HG02970 (cell line): ENCODE measurements around the gene PPM1H.
"Not testable (repeated sequence)": the region's sequence is repeated elsewhere in the genome, so short reads cannot be mapped to it uniquely, and the experiment has no call there.

Source experiments
- ATAC-seq: cut with Tn5 transposase; IDR thresholded peaks from one replicate; pipeline ENCODE4 v1.9.1; 2021; ENCODE audit warnings: mild to moderate bottlenecking, moderate library complexity, moderate number of reproducible peaks; ENCODE audit not compliant: unreplicated experiment, low FRiP score

The PPM1H gene

GRCh38 chr12:62776575-62776974 is 158.4 kb downstream of the PPM1H start:
- ATAC-seq: no peak

- ATAC-seq: no peak
Measured at GRCh38 chr12:62774794-62775193, 160.2 kb downstream of the PPM1H start.

DNA sequence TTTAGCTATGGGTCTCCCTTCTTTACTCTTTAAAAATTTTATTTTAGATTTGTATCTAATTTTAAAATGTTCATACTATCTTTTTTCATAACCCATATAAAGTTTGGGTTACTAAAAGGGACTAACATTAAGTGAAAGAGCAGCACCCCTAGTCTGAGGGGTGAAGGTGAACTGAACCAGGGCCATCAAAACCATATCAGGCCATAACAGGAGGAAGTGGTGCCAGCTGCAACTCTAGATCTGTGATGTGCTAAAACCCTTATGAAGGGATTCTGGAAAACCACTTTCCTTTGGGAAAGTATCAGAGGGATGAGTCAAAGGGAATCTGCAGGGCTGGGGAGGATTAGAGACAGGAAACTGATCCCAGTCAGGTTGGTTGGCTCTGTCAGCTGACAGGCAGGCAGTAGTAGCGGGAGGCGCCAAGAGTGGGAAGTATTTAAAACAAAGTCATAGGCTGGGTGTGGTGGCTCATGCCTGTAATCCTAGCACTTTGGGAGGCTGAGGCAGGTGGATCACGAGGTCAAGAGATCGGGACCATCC is 162.5 kb downstream of the PPM1H start:
- no peak for ATAC-seq

DNA sequence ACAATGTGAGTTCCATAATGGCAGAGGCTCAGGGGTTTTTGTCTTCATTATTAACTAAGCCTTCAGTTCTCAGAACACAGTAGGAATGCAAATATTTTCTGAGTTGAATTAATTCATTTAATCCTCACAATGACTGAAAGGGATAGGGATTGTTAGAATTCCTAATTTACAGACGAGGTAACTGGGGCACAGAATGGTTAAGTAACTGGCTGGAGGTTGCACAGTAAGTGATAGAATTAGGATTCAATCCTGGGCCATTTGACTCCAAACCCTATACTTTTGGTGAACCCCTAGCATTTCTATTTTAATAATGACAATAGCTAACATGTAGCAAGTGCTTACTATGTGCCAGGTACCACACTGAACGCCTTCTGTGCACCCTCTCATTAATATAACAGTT is 163.1 kb downstream of the PPM1H start:
- ATAC-seq: no peak

GRCh38 chr12:62770381-62770780 is 164.6 kb downstream of the PPM1H start:
- ATAC-seq: no peak

GRCh38 chr12:62769076-62769619 is 165.8 kb downstream of the PPM1H start:
- no peak for ATAC-seq

DNA sequence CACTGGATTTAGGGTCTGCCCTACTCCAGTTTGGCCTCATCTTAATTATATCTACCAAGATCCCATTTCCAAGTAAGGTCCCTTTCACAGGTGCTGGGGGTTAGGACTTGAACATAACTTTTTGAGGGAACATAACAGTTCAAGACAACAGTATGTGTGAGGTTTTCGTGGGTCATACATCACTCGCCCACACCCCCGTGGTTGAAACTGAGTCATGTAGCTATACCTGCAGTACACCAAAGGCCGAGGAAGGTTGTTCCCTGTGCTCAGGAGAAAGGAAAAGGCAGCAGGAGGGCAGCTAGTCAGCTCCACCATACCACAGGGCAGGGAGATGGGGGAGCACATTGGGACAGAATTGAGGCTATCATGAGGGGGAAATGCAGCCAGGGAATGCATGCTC is 167.0 kb downstream of the PPM1H start:
- ATAC-seq: no peak

- ATAC-seq: no peak
Measured at GRCh38 chr12:62767496-62767895, 167.5 kb downstream of the PPM1H start.

GRCh38 chr12:62766496-62766895 is 168.5 kb downstream of the PPM1H start:
- no peak for ATAC-seq

DNA sequence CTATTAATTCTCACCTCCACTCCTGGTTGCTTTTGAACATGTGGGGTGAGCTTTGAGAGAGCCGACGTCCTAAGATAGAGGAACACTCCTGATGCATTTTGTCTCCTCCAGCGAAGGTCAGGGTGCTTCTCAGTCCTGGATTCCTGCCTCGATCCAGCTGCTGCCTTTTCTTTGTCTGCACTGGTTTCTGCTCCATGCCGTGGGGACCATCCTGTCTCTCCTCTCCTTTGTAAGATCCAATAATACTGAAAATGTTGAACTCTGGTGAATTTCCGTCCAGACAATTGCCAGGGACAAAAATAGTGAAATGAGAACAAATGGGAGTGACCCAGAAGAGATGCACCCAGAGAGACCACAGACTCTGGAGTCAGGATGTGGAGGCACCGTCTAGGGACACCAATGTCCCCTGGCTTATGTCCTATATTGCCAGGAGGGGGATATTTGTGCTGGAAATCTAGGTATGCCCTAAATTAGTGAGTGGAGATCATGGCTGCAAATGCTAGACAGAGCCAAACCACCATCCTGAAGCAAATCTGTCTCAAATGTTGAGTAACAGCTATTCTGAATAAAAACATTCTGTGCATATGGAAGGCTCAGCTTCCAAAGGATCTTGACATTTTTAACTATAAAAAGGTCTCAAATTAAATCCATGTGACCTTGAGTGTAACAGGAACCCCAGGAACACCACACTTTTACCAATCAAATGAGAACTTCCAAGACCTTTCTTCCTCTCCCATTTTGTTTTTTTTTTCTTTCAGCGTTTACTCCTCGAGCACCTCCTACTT is 170.9 kb downstream of the PPM1H start:
- no peak for ATAC-seq

DNA sequence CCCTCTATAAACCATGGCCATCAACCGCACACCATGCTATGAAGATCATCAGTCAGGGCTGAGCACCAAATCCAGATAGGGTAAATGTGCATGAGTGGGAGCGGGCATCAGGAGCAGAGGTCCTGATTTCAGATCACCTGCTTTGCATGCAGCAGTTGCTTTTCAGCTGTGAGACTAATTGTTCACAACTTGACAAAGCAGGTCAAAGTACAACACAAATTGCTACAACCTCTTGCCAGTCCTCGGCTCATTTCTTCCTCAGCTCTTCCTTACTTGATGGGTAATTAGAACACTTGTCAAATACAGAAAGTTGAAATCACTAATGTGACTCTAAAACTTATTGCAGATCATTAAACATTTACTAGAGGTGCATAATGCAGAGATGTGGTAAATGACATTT is 171.6 kb downstream of the PPM1H start:
- ATAC-seq: no peak

- ATAC-seq: no peak
Measured at GRCh38 chr12:62762645-62763044, 172.3 kb downstream of the PPM1H start.

GRCh38 chr12:62761658-62762057 is 173.3 kb downstream of the PPM1H start:
- ATAC-seq: no peak

DNA sequence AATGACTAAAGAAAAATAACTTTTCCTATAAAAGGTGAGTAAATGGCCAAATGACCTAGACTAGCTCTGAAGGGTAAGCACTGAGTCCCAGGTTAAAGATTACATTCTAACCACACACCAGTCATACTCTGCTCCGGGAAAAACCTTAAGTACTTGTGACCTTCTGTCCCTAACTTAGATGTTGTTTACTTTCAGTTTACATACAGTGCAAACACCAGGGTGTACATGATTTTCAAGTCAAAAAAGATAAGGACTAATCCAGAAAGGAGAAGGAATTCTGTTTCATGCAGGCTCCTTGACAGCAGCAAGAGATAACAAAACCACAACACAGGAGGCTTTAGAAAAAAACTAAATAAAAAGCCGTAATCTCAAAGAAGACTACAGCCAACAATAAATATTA is 174.2 kb downstream of the PPM1H start:
- peak; percentile 86 for ATAC-seq

DNA sequence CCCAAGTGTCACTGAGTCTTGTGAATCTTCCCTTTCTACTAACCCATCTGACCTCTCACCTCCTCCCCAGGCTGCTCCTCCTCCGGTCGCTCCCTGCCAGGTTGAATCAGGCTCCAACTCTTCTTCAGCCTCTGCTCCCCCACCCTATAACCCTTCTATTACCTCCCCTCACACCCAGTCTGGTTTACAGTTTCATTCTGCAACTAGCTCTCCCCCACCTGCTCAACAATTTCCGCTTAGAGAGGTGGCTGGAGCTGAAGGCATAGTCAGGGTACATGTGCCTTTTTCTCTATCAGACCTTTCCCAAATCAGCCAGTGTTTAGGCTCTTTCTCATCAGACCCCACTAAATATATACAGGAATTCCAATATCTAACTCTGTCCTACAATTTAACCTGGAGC is 174.6 kb downstream of the PPM1H start:
- not testable (repeated sequence) for ATAC-seq

DNA sequence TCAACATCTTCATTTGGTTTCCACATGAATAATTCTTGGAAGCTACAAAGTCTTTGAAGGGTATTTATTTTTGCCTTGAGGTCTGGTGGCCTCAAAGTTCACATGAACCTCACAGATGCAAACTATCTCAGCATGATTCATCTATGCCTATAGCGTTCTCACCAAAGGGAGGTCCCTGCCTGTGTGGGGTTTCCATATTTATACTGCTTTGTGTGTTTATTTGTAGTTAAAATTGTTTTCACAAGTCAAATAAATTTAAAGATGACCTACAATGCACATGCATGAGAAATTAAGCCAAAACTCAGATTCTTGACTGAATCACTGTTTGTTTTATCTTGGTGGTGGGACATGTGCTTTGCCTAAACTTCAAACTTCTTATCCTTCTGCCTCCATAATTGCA is 176.7 kb downstream of the PPM1H start:
- no peak for ATAC-seq

GRCh38 chr12:62757048-62757447 is 177.9 kb downstream of the PPM1H start:
- no peak for ATAC-seq

- no peak for ATAC-seq
Measured at GRCh38 chr12:62754706-62755105, 180.2 kb downstream of the PPM1H start.

- no peak for ATAC-seq
Measured at GRCh38 chr12:62751810-62752155, 183.2 kb downstream of the PPM1H start.

DNA sequence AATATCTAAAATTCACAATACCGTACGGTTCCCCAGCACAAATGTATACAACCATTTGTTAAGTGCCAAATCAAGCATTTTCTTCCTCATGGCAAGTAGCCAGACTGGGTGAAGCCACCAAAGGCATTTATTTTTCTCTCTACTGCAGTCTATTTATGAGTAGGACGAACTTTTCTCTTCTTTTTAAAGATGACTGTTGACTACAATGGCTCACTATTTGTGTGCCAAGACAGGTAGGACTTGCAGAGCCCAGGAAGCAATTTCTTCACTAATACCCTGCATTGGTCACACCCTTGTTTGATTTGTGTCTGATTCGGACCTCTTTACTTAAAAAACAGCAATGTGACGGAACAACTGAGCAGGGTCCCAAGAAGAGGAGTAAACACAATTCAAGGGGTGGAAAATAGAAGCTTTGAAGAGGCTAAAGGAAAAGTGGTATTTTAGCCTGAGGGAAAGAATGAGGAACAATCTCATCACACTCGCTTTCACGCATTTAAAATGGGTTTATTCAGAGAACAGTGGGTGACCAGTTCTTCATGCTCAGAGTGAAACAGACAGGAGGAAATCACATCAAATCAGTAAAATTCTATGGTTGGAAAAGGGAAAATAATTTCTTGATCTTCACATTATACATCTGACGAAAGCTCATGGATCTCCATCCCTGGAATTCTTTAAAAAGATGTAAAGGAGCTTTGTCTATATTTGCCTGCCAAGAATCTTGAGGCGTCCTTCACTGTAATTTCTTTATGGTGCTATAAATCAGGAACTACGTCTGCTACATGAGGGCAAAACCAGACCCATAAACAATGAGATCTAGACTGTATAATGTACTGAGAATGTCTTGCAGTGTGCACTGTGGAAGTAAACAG is 183.8 kb downstream of the PPM1H start:
- ATAC-seq: no peak

DNA sequence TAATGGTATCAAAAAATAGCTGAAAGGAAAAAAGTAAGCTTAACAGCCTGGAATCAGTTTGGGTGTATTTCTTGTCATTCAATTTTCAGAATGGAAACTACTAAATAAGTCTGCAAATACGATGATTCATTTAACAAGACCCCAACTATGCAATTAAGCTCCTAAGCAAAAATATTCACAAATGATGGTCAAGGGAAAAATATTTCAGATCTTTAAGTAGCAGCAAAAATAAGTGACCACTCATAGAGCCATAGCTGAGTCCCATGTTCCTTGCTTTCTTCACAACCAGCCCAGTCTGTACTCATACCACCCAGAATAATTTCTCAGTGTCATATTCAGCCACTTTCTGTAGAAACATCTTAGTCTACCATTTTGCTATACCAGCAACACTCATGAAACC is 185.4 kb downstream of the PPM1H start:
- ATAC-seq: no peak
